ENCODE measurements around the gene CCNY.

CCNY gene

DNA sequence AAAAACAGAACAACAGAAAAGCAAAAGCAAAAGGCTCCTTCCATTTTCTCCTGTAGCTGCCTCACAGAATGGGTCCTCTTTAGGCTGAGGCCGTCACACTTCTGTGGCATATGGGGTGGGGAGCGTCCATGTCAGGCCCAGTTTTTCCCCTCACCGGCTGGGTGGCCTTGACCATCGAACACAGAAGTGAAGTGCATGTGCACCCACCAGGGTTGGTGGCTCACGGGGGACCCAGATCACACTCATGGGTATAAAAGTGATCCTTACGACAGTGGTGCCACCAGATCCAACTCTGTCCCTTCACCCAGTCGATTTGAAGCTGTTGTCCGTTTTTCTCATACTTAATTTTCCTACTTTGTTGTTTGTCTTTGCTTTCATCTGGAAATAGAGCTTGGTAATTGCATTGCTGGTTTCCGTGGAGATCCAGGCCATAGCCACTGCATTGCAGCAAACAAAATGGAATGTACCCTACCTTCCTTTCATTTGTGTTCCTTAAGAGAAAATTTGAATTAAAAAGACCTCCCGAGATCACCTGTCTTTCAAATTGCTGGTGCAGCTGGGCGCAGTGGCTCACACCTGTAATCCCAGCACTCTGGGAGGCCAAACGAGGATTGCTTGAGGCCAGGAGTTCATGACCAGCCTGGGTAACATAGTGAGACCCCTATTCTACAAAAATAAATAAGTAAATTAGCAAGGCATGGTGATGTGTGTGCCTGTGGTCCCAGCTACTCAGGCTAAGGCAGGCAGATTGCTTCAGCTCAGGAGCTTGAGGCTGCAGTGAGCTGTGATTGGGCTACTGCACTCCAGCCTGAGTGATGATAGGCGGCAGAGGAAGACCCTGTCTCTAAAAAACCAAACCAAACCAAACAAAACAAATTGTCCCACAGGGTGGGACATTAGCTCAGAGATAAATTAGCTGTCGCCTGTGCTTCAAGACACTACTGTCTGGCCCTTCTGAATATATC lies 258.1 kb downstream of the CCNY start:
- Histone ChIP-seq H4K20me1 (ENCODE audit: insufficient read depth, low read length, poor library complexity, severe bottlenecking) (no peaks in the 10 kb centered on the region), H3K9me2 (replicated peaks; ENCODE audit: low read depth, low read length) (no peaks in the 10 kb centered on the region), H3K79me2 (ENCODE audit: insufficient read depth, low read length) (no peaks in the 10 kb centered on the region), H3K4me1 (ENCODE audit: insufficient read depth, low read length, poor library complexity, severe bottlenecking) (no peaks in the 10 kb centered on the region), H2AFZ (ENCODE audit: low read length) (no peak overlapping the region), H3K4me3 (ENCODE audit: low read length, poor library complexity, severe bottlenecking) (no peak overlapping the region), H3K9ac (ENCODE audit: low read depth, low read length, poor library complexity, severe bottlenecking) (no peak overlapping the region), H3K27me3 (ENCODE audit: insufficient read depth, low read length, poor library complexity, severe bottlenecking) (no peaks in the 10 kb centered on the region), H3F3A (ENCODE audit: low read depth) (no peaks in the 10 kb centered on the region), H3K36me3 (ENCODE audit: insufficient read depth, low read length) (no peaks in the 10 kb centered on the region), H3K9me3 (ENCODE audit: insufficient read depth, low read depth, low read length) (no peaks in the 10 kb centered on the region), H3K4me2 (ENCODE audit: low read depth, low read length, poor library complexity, severe bottlenecking) (no peak overlapping the region)
- TF ChIP-seq EZH2phosphoT487 (IDR thresholded peaks at IDR 0.05; ENCODE audit: borderline replicate concordance): no peak
- TF ChIP-seq, protein P1, sequence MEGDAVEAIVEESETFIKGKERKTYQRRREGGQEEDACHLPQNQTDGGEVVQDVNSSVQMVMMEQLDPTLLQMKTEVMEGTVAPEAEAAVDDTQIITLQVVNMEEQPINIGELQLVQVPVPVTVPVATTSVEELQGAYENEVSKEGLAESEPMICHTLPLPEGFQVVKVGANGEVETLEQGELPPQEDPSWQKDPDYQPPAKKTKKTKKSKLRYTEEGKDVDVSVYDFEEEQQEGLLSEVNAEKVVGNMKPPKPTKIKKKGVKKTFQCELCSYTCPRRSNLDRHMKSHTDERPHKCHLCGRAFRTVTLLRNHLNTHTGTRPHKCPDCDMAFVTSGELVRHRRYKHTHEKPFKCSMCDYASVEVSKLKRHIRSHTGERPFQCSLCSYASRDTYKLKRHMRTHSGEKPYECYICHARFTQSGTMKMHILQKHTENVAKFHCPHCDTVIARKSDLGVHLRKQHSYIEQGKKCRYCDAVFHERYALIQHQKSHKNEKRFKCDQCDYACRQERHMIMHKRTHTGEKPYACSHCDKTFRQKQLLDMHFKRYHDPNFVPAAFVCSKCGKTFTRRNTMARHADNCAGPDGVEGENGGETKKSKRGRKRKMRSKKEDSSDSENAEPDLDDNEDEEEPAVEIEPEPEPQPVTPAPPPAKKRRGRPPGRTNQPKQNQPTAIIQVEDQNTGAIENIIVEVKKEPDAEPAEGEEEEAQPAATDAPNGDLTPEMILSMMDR (conservative IDR thresholded peaks at IDR 0.05; ENCODE audit: low read length): no peak

DNA sequence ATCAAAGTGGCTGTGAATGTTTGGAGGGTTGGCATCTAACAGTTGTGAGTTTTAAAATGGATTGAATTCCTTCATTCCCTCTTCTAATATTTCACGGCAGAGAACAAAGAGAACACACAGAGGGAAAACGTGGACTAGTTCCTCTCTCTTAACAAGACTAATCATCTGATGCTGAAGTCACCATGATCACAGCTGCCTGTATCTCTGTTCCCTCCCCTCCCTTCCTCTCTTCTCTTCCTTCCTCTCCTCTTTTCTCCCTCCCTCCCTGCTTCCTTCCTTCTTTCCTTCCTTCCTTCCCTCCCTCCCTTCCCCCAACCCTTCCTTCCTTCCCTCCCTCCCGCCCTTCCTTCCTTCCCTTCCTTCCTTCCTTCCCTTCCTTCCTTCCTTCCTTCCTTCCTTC lies 258.8 kb downstream of the CCNY start:
- TF ChIP-seq, protein P1 (conservative IDR thresholded peaks at IDR 0.05; ENCODE audit: low read length): no peak
- TF ChIP-seq EZH2phosphoT487 (IDR thresholded peaks at IDR 0.05; ENCODE audit: borderline replicate concordance): no peak
- Histone ChIP-seq H3K79me2 (ENCODE audit: insufficient read depth, low read length) (no peaks in the 10 kb centered on the region), H4K20me1 (ENCODE audit: insufficient read depth, low read length, poor library complexity, severe bottlenecking) (no peaks in the 10 kb centered on the region), H3K9ac (ENCODE audit: low read depth, low read length, poor library complexity, severe bottlenecking) (no peak overlapping the region), H3F3A (ENCODE audit: low read depth) (no peaks in the 10 kb centered on the region), H3K27me3 (ENCODE audit: insufficient read depth, low read length, poor library complexity, severe bottlenecking) (no peaks in the 10 kb centered on the region), H3K4me1 (ENCODE audit: insufficient read depth, low read length, poor library complexity, severe bottlenecking) (no peaks in the 10 kb centered on the region), H3K4me2 (ENCODE audit: low read depth, low read length, poor library complexity, severe bottlenecking) (no peak overlapping the region), H2AFZ (ENCODE audit: low read length) (no peak overlapping the region), H3K4me3 (ENCODE audit: low read length, poor library complexity, severe bottlenecking) (no peak overlapping the region), H3K9me3 (ENCODE audit: insufficient read depth, low read depth, low read length) (no peaks in the 10 kb centered on the region), H3K9me2 (replicated peaks; ENCODE audit: low read depth, low read length) (no peaks in the 10 kb centered on the region), H3K36me3 (ENCODE audit: insufficient read depth, low read length) (no peaks in the 10 kb centered on the region)

DNA sequence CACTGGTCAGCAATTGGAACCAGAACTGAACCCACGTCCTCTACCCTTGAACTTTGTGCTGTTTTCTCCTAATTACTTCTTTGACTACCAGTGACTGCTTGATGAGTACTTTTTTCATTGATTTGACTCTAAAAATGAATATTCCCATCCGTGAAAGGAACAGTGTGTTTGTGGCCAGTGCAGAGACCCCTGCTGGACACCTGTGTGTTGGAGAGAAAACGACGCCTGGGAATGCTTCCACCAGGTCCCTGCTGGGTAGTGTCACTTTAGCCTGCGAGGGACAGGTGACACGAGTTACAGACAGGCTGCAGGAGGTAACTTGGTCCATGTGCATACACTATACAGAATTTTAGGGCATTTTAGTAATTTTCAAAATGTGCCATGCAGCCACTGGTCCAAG lies 262.1 kb downstream of the CCNY start:
- Histone ChIP-seq H3K4me1 (ENCODE audit: insufficient read depth, low read length, poor library complexity, severe bottlenecking) (no peaks in the 10 kb centered on the region), H3F3A (ENCODE audit: low read depth) (no peaks in the 10 kb centered on the region), H3K27me3 (ENCODE audit: insufficient read depth, low read length, poor library complexity, severe bottlenecking) (no peaks in the 10 kb centered on the region), H2AFZ (ENCODE audit: low read length) (no peak overlapping the region), H3K4me3 (ENCODE audit: low read length, poor library complexity, severe bottlenecking) (no peak overlapping the region), H3K4me2 (ENCODE audit: low read depth, low read length, poor library complexity, severe bottlenecking) (no peak overlapping the region), H3K9me3 (ENCODE audit: insufficient read depth, low read depth, low read length) (no peaks in the 10 kb centered on the region), H3K9me2 (replicated peaks; ENCODE audit: low read depth, low read length) (no peaks in the 10 kb centered on the region), H3K36me3 (ENCODE audit: insufficient read depth, low read length) (no peaks in the 10 kb centered on the region), H3K79me2 (ENCODE audit: insufficient read depth, low read length) (no peaks in the 10 kb centered on the region), H4K20me1 (ENCODE audit: insufficient read depth, low read length, poor library complexity, severe bottlenecking) (no peaks in the 10 kb centered on the region), H3K9ac (ENCODE audit: low read depth, low read length, poor library complexity, severe bottlenecking) (no peak overlapping the region)
- TF ChIP-seq, protein P1 (conservative IDR thresholded peaks at IDR 0.05; ENCODE audit: low read length): peak; percentile 59
- no peak for TF ChIP-seq EZH2phosphoT487 (IDR thresholded peaks at IDR 0.05; ENCODE audit: borderline replicate concordance)

All from Loucy (cell line).